Esophagus muscularis mucosa (tissue), 4 donors: Measurements from ENCODE around the gene COL19A1. TPM values are rescaled to one million over a fixed set of nuclear protein-coding genes. Genes with fewer than 3 reads are reported as not detected.

ENCODE experiments used
- DNase-seq: peaks from one replicate; pipeline ENCODE4 v3.0.0-alpha.2; 2017; ENCODE audit errors: extremely low spot score
- H3K27ac ChIP-seq, 4 donors: fragments of 200-600 bp; sonication (generic); replicated peaks in 1 of 4; 1 replicate in 3 of 4; 2 replicates in 1 of 4; pipeline ENCODE4 v1.5.1; 2016 to 2019; ENCODE audit warnings: mild to moderate bottlenecking in 1 of 4
- H3K27me3 ChIP-seq, 4 donors: fragments of 200-600 bp; sonication (generic); one replicate each; pipeline versions ENCODE4 v1.5.1 to v1.6.0; 2016 to 2019
- H3K36me3 ChIP-seq, 4 donors: fragments of 200-600 bp; sonication (generic); one replicate each; pipeline ENCODE4 v1.5.1; 2016 to 2019
- H3K4me1 ChIP-seq, 4 donors: fragments of 200-600 bp; sonication (generic); one replicate each; pipeline ENCODE4 v1.5.1; 2016 to 2019
- H3K4me3 ChIP-seq, 4 donors: fragments of 200-600 bp; sonication (generic); 1 replicate in 2 of 4; 2 replicates in 2 of 4; pipeline ENCODE4 v1.5.1; 2016 to 2019; ENCODE audit warnings: mild to moderate bottlenecking in 4 of 4, moderate library complexity in 1 of 4
- H3K9me3 ChIP-seq, 4 donors: fragments of 200-600 bp; sonication (generic); 1 replicate in 3 of 4; 2 replicates in 1 of 4; pipeline ENCODE4 v1.5.1; 2016 to 2019
- EP300 ChIP-seq: sonication (generic); formaldehyde crosslinking; IDR thresholded peaks from one replicate; pipeline ENCODE4 v1.6.1; 2017; ENCODE audit warnings: antibody characterized with exemption
- POLR2A ChIP-seq: fragments of 450-650 bp; IDR thresholded peaks from one replicate; pipeline ENCODE4 v1.6.1; 2017; ENCODE audit warnings: antibody characterized with exemption, moderate library complexity, mild to moderate bottlenecking, low read depth
- POLR2AphosphoS5 ChIP-seq, 2 donors: sonication (generic); formaldehyde crosslinking; IDR thresholded peaks; one replicate each; pipeline ENCODE4 v1.6.1; 2017; ENCODE audit warnings: antibody characterized with exemption in 2 of 2
- WGBS: methylation state at CpG from one replicate; pipeline ENCODE4 v1.1.5; 2018; 5-methylcytosine and 5-hydroxymethylcytosine counted together
- intact Hi-C: fragments of 100-400 bp; cut with DNase I; formaldehyde crosslinking; loops from one replicate; pipeline ENCODE4 v1.15.1; 2023
- total RNA-seq, 4 donors: library from RNA; depleted of rRNA; stranded (reverse); fragments of >200 nt; gene quantifications; one replicate each; pipeline versions ENCODE4 v1.1.0 to v1.2.1, GENCODE V29; 2016
- TF ChIP-seq, protein P1 (sequence below), 3 experiments: fragments of 200-600 bp in 2 of 3; fragments of 450-650 bp in 1 of 3; sonication (generic) in 2 of 3; IDR thresholded peaks; one replicate each; pipeline ENCODE4 v1.5.1; 2017 to 2019; ENCODE audit warnings: antibody characterized with exemption in 3 of 3, mild to moderate bottlenecking in 2 of 3, moderate library complexity in 1 of 3

Gene COL19A1
- total RNA-seq, 4 donors from 2014 or later, result 1.7 to 4.0 (median 2.4) TPM

DNA sequence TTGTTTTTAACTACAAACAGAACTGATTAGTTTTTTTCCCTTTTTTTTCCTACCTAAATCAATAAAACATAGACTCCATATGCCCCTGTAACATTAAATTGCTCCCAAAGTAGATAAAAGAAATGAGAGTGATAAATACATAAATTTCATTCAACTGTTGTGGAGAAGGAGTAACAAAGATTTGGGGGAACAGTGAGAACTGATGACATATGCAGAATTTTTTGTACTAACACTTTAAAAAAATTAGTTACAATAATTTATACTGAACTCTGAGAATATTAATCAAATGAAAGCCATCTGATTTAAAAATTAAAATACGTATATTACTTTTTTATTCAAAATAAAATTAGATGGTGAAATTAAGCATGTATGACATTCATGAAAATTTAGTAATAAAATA is 195.7 kb downstream of the COL19A1 start:
- WGBS, result 88% methylated on average over 1 of the region's 1 CpG
- intact Hi-C loops, result no loop called here
- H3K36me3 ChIP-seq, result no peaks in the 10 kb centered on the region

GRCh38 chr6:70072540-70073179 is 206.3 kb downstream of the COL19A1 start:
- DNase-seq, result no peak
- WGBS, result 77% methylated on average over 1 of the region's 1 CpG
- Histone ChIP-seq H3K4me3 (no peak overlapping the region), H3K27me3 (no peaks in the 10 kb centered on the region), H3K36me3 (no peaks in the 10 kb centered on the region), H3K4me1 (no peaks in the 10 kb centered on the region), H3K27ac (no peak overlapping the region), H3K9me3 (no peaks in the 10 kb centered on the region)
- intact Hi-C loops, result no loop called here
- TF ChIP-seq EP300, result no peak
- no peak for TF ChIP-seq POLR2AphosphoS5 (IDR thresholded peaks at IDR 0.05)
- TF ChIP-seq, protein P1, sequence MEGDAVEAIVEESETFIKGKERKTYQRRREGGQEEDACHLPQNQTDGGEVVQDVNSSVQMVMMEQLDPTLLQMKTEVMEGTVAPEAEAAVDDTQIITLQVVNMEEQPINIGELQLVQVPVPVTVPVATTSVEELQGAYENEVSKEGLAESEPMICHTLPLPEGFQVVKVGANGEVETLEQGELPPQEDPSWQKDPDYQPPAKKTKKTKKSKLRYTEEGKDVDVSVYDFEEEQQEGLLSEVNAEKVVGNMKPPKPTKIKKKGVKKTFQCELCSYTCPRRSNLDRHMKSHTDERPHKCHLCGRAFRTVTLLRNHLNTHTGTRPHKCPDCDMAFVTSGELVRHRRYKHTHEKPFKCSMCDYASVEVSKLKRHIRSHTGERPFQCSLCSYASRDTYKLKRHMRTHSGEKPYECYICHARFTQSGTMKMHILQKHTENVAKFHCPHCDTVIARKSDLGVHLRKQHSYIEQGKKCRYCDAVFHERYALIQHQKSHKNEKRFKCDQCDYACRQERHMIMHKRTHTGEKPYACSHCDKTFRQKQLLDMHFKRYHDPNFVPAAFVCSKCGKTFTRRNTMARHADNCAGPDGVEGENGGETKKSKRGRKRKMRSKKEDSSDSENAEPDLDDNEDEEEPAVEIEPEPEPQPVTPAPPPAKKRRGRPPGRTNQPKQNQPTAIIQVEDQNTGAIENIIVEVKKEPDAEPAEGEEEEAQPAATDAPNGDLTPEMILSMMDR (IDR thresholded peaks at IDR 0.05), result no peak
- no peak for TF ChIP-seq POLR2A

More for the DNA sequence above, 195.7 kb downstream of the COL19A1 start:
- Histone ChIP-seq H3K27me3 (no peaks in the 10 kb centered on the region), H3K9me3 (no peaks in the 10 kb centered on the region), H3K4me1 (peaks cover 0 to 7% (median 3%) of the 10 kb centered on the region in 4 donors), H3K27ac (no peak overlapping the region), H3K4me3 (no peak overlapping the region)
- no peak for DNase-seq
- no peak for TF ChIP-seq EP300
- no peak for TF ChIP-seq POLR2AphosphoS5 (IDR thresholded peaks at IDR 0.05)
- no peak for TF ChIP-seq POLR2A
- TF ChIP-seq, protein P1 (IDR thresholded peaks at IDR 0.05), result no peak

- H3K27ac ChIP-seq, result no peak overlapping the region
- no peak overlapping the region for H3K4me3 ChIP-seq
- intact Hi-C loops, result no loop called here
- no peaks in the 10 kb centered on the region for H3K36me3 ChIP-seq
- no peaks in the 10 kb centered on the region for H3K27me3 ChIP-seq
- TF ChIP-seq, protein P1 (IDR thresholded peaks at IDR 0.05), result no peak
- TF ChIP-seq POLR2A, result no peak
- no peak for TF ChIP-seq POLR2AphosphoS5 (IDR thresholded peaks at IDR 0.05)
- TF ChIP-seq EP300, result no peak
- no peaks in the 10 kb centered on the region for H3K4me1 ChIP-seq
- H3K9me3 ChIP-seq, result no peaks in the 10 kb centered on the region
- no peak for DNase-seq
Observed at GRCh38 chr6:70073637-70074036, 207.3 kb downstream of the COL19A1 start.

- Histone ChIP-seq H3K9me3 (no peaks in the 10 kb centered on the region), H3K4me3 (no peak overlapping the region), H3K27ac (no peak overlapping the region), H3K27me3 (no peaks in the 10 kb centered on the region), H3K4me1 (no peaks in the 10 kb centered on the region), H3K36me3 (no peaks in the 10 kb centered on the region)
- TF ChIP-seq POLR2AphosphoS5 (IDR thresholded peaks at IDR 0.05), result no peak
- no peak for TF ChIP-seq EP300
- TF ChIP-seq, protein P1 (IDR thresholded peaks at IDR 0.05), result no peak
- no peak for TF ChIP-seq POLR2A
- DNase-seq, result no peak
- WGBS, result 96% methylated on average over 3 of the region's 3 CpGs
- intact Hi-C loops, result no loop called here
Observed at GRCh38 chr6:70079241-70079640, 212.9 kb downstream of the COL19A1 start.

DNA sequence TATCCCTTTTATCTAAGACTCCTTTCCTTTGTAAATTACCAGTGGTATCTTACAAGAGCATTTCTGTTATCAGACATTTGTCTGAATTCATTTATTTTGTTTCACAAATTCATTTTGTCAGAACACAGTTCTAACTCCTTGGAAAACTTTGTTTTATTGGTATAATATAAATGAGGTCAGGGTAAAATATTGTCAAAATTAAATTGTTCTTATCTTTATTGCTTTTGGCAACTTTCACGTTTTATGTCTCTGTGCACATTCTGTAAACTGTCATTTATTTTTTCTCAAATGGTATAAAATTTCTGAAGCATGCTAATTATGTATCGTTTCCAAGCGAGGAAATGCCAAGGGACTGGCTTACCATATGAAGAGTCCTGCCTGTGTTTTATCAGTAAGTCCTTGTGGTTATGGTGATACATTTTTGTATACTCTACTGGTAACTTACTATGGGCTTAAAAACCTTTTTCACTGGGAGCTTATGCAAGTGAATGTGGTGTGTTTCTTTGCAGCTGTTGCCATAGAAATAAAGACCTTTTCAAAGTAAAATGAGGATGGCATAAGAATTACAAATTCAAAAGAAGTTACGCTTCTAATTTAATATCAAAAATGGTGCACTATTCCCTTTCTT is 214.2 kb downstream of the COL19A1 start:
- H3K36me3 ChIP-seq, result no peaks in the 10 kb centered on the region
- no peaks in the 10 kb centered on the region for H3K27me3 ChIP-seq
- intact Hi-C loops, result no loop called here
- H3K9me3 ChIP-seq, result no peaks in the 10 kb centered on the region
- no peak for DNase-seq
- no peak overlapping the region for H3K27ac ChIP-seq
- H3K4me3 ChIP-seq, result no peak overlapping the region
- WGBS, result 79% methylated on average over 4 of the region's 4 CpGs
- TF ChIP-seq EP300, result no peak
- TF ChIP-seq, protein P1 (IDR thresholded peaks at IDR 0.05), result no peak
- no peak for TF ChIP-seq POLR2A
- no peak for TF ChIP-seq POLR2AphosphoS5 (IDR thresholded peaks at IDR 0.05)
- H3K4me1 ChIP-seq, result no peaks in the 10 kb centered on the region
